H7 (cell line): ENCODE data around the gene SMAD6. TPM values are rescaled to one million over a fixed set of nuclear protein-coding genes. Genes with fewer than 3 reads are reported as not detected.

Experiments
- DNase-seq: peaks from one replicate; pipeline ENCODE4 v3.0.0; 2012
- H3K27me3 ChIP-seq: 2 replicates; pipeline ENCODE4 v1.6.0; 2011; ENCODE audit warnings: mild to moderate bottlenecking, low read length; ENCODE audit not compliant: control insufficient read depth, insufficient read depth
- H3K36me3 ChIP-seq: replicated peaks from 2 replicates; pipeline ENCODE4 v1.5.1; 2011; ENCODE audit warnings: low read length; ENCODE audit not compliant: control insufficient read depth, insufficient read depth
- H3K4me3 ChIP-seq: 2 replicates; pipeline ENCODE4 v1.5.1; 2011; ENCODE audit warnings: low read depth, mild to moderate bottlenecking, control low read depth, low read length, moderate library complexity; ENCODE audit not compliant: insufficient read depth
- total RNA-seq: library from RNA; depleted of rRNA; stranded (reverse); fragments of >200 nt; shearing (Covaris generic); gene quantifications from 2 replicates; pipeline ENCODE4 v1.2.3, GENCODE V29; 2014

Gene SMAD6
- total RNA-seq, 1 experiment from 2014 or later = 25.4 TPM

- no peaks in the 10 kb centered on the region for H3K27me3 ChIP-seq
- H3K36me3 ChIP-seq = no peaks in the 10 kb centered on the region
- H3K4me3 ChIP-seq = no peak overlapping the region
- no peak for DNase-seq
Measured at GRCh38 chr15:66778314-66778665, 76.3 kb downstream of the SMAD6 start.

GRCh38 chr15:66778716-66779115 is 76.7 kb downstream of the SMAD6 start:
- no peaks in the 10 kb centered on the region for H3K27me3 ChIP-seq
- no peak for DNase-seq
- H3K4me3 ChIP-seq = no peak overlapping the region
- H3K36me3 ChIP-seq = no peaks in the 10 kb centered on the region

GRCh38 chr15:66779331-66780009 is 77.4 kb downstream of the SMAD6 start:
- DNase-seq = no peak
- H3K4me3 ChIP-seq = no peak overlapping the region
- no peaks in the 10 kb centered on the region for H3K27me3 ChIP-seq
- H3K36me3 ChIP-seq = no peaks in the 10 kb centered on the region

GRCh38 chr15:66780172-66780972 is 78.3 kb downstream of the SMAD6 start:
- H3K4me3 ChIP-seq = no peak overlapping the region
- H3K27me3 ChIP-seq = no peaks in the 10 kb centered on the region
- no peaks in the 10 kb centered on the region for H3K36me3 ChIP-seq
- peak; percentile 71 for DNase-seq

- H3K4me3 ChIP-seq = no peak overlapping the region
Measured at GRCh38 chr15:66780973-66781718, 79.1 kb downstream of the SMAD6 start.

GRCh38 chr15:66782785-66783184 is 80.7 kb downstream of the SMAD6 start:
- Histone ChIP-seq H3K4me3 (no peak overlapping the region), H3K36me3 (no peaks in the 10 kb centered on the region), H3K27me3 (no peaks in the 10 kb centered on the region)
- DNase-seq = no peak

More at GRCh38 chr15:66780973-66781718, 79.1 kb downstream of the SMAD6 start:
- Histone ChIP-seq H3K27me3 (no peaks in the 10 kb centered on the region), H3K36me3 (no peaks in the 10 kb centered on the region)
- peak; percentile 67 for DNase-seq

GRCh38 chr15:66783314-66783713 is 81.3 kb downstream of the SMAD6 start:
- Histone ChIP-seq H3K4me3 (no peak overlapping the region), H3K36me3 (no peaks in the 10 kb centered on the region), H3K27me3 (no peaks in the 10 kb centered on the region)
- no peak for DNase-seq

GRCh38 chr15:66783725-66784124 is 81.7 kb downstream of the SMAD6 start:
- H3K36me3 ChIP-seq = no peaks in the 10 kb centered on the region
- no peaks in the 10 kb centered on the region for H3K27me3 ChIP-seq
- no peak overlapping the region for H3K4me3 ChIP-seq
- DNase-seq = no peak

- no peak for DNase-seq
- no peaks in the 10 kb centered on the region for H3K36me3 ChIP-seq
- H3K27me3 ChIP-seq = no peaks in the 10 kb centered on the region
- H3K4me3 ChIP-seq = no peak overlapping the region
Measured at GRCh38 chr15:66784174-66784573, 82.1 kb downstream of the SMAD6 start.

GRCh38 chr15:66785637-66786036 is 83.6 kb downstream of the SMAD6 start:
- H3K36me3 ChIP-seq = no peaks in the 10 kb centered on the region
- no peaks in the 10 kb centered on the region for H3K27me3 ChIP-seq
- H3K4me3 ChIP-seq = no peak overlapping the region
- no peak for DNase-seq

GRCh38 chr15:66786222-66786621 is 84.2 kb downstream of the SMAD6 start:
- Histone ChIP-seq H3K36me3 (no peaks in the 10 kb centered on the region), H3K4me3 (no peak overlapping the region), H3K27me3 (no peaks in the 10 kb centered on the region)
- DNase-seq = no peak

- no peaks in the 10 kb centered on the region for H3K27me3 ChIP-seq
- H3K36me3 ChIP-seq = no peaks in the 10 kb centered on the region
- no peak overlapping the region for H3K4me3 ChIP-seq
- no peak for DNase-seq
Measured at GRCh38 chr15:66786708-66787488, 84.9 kb downstream of the SMAD6 start.

GRCh38 chr15:66787489-66787871 is 85.4 kb downstream of the SMAD6 start:
- Histone ChIP-seq H3K4me3 (no peak overlapping the region), H3K27me3 (no peaks in the 10 kb centered on the region), H3K36me3 (no peaks in the 10 kb centered on the region)
- no peak for DNase-seq

GRCh38 chr15:66788024-66788423 is 86.0 kb downstream of the SMAD6 start:
- H3K27me3 ChIP-seq = no peaks in the 10 kb centered on the region
- no peaks in the 10 kb centered on the region for H3K36me3 ChIP-seq
- no peak for DNase-seq
- H3K4me3 ChIP-seq = no peak overlapping the region
